Measurements from ENCODE around the gene SFT2D1. TPM values are rescaled to one million over a fixed set of nuclear protein-coding genes. Genes with fewer than 3 reads are reported as not detected.

The SFT2D1 gene
- total RNA-seq, 1 experiment from 2014 or later, result 39.5 TPM

- no peak overlapping the region for H3K27ac Mint-ChIP-seq (ENCODE audit: low read depth, unreplicated experiment)
- CTCF ChIA-PET, result interaction anchor here (0.7 kb wide), 2 partner anchors 22 to 131 kb away, joined by 3 read pairs; no protein-coding TSS in a partner anchor
- no peak for DNase-seq (ENCODE audit: unreplicated experiment)
- no peak overlapping the region for H3K4me3 Mint-ChIP-seq (ENCODE audit: unreplicated experiment)
- no peaks in the 10 kb centered on the region for H3K4me1 Mint-ChIP-seq (ENCODE audit: insufficient read depth, unreplicated experiment)
- POLR2A ChIA-PET, result no interaction called here
- no peaks in the 10 kb centered on the region for H3K9me3 Mint-ChIP-seq (ENCODE audit: unreplicated experiment)
- H3K27me3 Mint-ChIP-seq (ENCODE audit: insufficient read depth, unreplicated experiment), result no peaks in the 10 kb centered on the region
- TF ChIP-seq CTCF (IDR thresholded peaks at IDR 0.05; ENCODE audit: unreplicated experiment), result no peak
- H3K36me3 Mint-ChIP-seq (ENCODE audit: insufficient read depth, unreplicated experiment), result peaks cover 28% of the 10 kb centered on the region
- BruUV-seq (replicated peaks), result no TSS peak
- intact Hi-C loops (cut with micrococcal nuclease), result no loop called here
These were observed 24.8 kb downstream of the SFT2D1 start for GRCh38 chr6:166317261-166318212.

- POLR2A ChIA-PET, result interaction anchor here (0.8 kb wide), 1 partner anchor 68 kb away, joined by 3 read pairs; no protein-coding TSS in a partner anchor
- Mint-ChIP-seq H3K27ac (ENCODE audit: low read depth, unreplicated experiment) (no peak overlapping the region), H3K36me3 (ENCODE audit: insufficient read depth, unreplicated experiment) (peaks cover 7% of the 10 kb centered on the region), H3K4me1 (ENCODE audit: insufficient read depth, unreplicated experiment) (no peaks in the 10 kb centered on the region), H3K4me3 (ENCODE audit: unreplicated experiment) (no peak overlapping the region), H3K9me3 (ENCODE audit: unreplicated experiment) (no peaks in the 10 kb centered on the region), H3K27me3 (ENCODE audit: insufficient read depth, unreplicated experiment) (no peaks in the 10 kb centered on the region)
- CTCF ChIA-PET, result no interaction called here
- no peak for TF ChIP-seq CTCF (IDR thresholded peaks at IDR 0.05; ENCODE audit: unreplicated experiment)
- DNase-seq (ENCODE audit: unreplicated experiment), result no peak
- intact Hi-C loops (cut with micrococcal nuclease), result no loop called here
- no TSS peak for BruUV-seq (replicated peaks)
These were observed 26.9 kb downstream of the SFT2D1 start for GRCh38 chr6:166315436-166315835.

- CTCF ChIA-PET, result interaction anchor here (0.7 to 1.6 kb wide), 3 partner anchors 22 to 181 kb away, joined by 3 read pairs; no protein-coding TSS in a partner anchor
These were observed 27.9 kb downstream of the SFT2D1 start for GRCh38 chr6:166314454-166314853.

More at GRCh38 chr6:166314454-166314853, 27.9 kb downstream of the SFT2D1 start:
- TF ChIP-seq CTCF (IDR thresholded peaks at IDR 0.05; ENCODE audit: unreplicated experiment), result no peak
- Mint-ChIP-seq H3K4me3 (ENCODE audit: unreplicated experiment) (no peak overlapping the region), H3K9me3 (ENCODE audit: unreplicated experiment) (no peaks in the 10 kb centered on the region), H3K27me3 (ENCODE audit: insufficient read depth, unreplicated experiment) (no peaks in the 10 kb centered on the region), H3K27ac (ENCODE audit: low read depth, unreplicated experiment) (no peak overlapping the region), H3K4me1 (ENCODE audit: insufficient read depth, unreplicated experiment) (no peaks in the 10 kb centered on the region), H3K36me3 (ENCODE audit: insufficient read depth, unreplicated experiment) (no peaks in the 10 kb centered on the region)
- intact Hi-C loops (cut with micrococcal nuclease), result no loop called here
- BruUV-seq (replicated peaks), result no TSS peak
- DNase-seq (ENCODE audit: unreplicated experiment), result no peak
- POLR2A ChIA-PET, result interaction anchor here (0.7 kb wide), 1 partner anchor 67 kb away, joined by 3 read pairs; no protein-coding TSS in a partner anchor
